Left ventricle myocardium inferior (tissue), 1 donor: Measurements from ENCODE around the gene TDO2. TPM values are rescaled to one million over a fixed set of nuclear protein-coding genes. Genes with fewer than 3 reads are reported as not detected.

Experiments
- DNase-seq: peaks from one replicate; pipeline ENCODE4 v3.0.0-alpha.2; 2020
- H3K27ac ChIP-seq: fragments of 200-600 bp; replicated peaks from 2 replicates; pipeline ENCODE4 v1.8.0; 2021
- H3K27me3 ChIP-seq: fragments of 200-600 bp; 2 replicates; pipeline ENCODE4 v1.8.0; 2021; ENCODE audit warnings: low read depth
- H3K36me3 ChIP-seq: fragments of 200-600 bp; 2 replicates; pipeline ENCODE4 v1.8.0; 2021
- H3K4me1 ChIP-seq: fragments of 200-600 bp; 2 replicates; pipeline ENCODE4 v1.8.0; 2021
- H3K4me3 ChIP-seq: fragments of 200-600 bp; 2 replicates; pipeline ENCODE4 v1.8.0; 2021; ENCODE audit warnings: mild to moderate bottlenecking, moderate library complexity
- H3K9me3 ChIP-seq: fragments of 200-600 bp; replicated peaks from 2 replicates; pipeline ENCODE4 v1.8.0; 2021
- intact Hi-C: fragments of 100-400 bp; cut with micrococcal nuclease; formaldehyde crosslinking; loops from one replicate; pipeline ENCODE4 v1.11.0; 2022
- total RNA-seq: library from RNA; stranded (reverse); fragmentation: NEBNext Ultra II Directional; extraction: Animal tissue kit (Norgen Biotek cat#: 25700); gene quantifications from one replicate; pipeline ENCODE4 v1.2.1, GENCODE V29; 2021
- TF ChIP-seq, protein P1 (sequence below): fragments of 200-600 bp; IDR thresholded peaks from 2 replicates; pipeline ENCODE4 v1.8.0; 2021; ENCODE audit warnings: antibody characterized with exemption, mild to moderate bottlenecking, borderline replicate concordance
- donor health status: DM: no; HTN: yes; CAD: no; lungs with severe emphysema.

TDO2 gene
- total RNA-seq, 1 donor from 2014 or later = not detected

DNA sequence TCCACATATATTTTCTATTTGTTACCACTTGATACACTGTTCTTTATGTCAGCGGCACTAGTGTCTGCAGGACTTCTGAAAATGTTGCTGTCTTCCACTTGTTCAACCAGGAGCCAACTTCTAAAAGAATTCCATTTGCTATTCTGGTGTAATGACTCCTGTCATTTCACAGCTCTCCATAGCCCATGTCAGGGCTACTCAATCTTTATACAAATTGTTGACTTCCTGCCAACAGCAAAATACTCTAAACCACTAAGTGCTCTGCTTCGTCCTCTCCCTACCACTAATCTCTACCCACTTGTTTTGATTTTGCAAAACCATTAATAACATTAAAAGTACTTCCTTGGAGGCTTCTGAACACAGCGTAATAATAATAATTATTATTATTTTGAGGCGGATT is 43.0 kb downstream of the TDO2 start:
- Histone ChIP-seq H3K4me1 (no peaks in the 10 kb centered on the region), H3K27ac (no peak overlapping the region), H3K36me3 (no peaks in the 10 kb centered on the region), H3K9me3 (no peaks in the 10 kb centered on the region), H3K27me3 (no peaks in the 10 kb centered on the region), H3K4me3 (no peak overlapping the region)
- DNase-seq = no peak
- intact Hi-C loops = no loop called here
- TF ChIP-seq, protein P1, sequence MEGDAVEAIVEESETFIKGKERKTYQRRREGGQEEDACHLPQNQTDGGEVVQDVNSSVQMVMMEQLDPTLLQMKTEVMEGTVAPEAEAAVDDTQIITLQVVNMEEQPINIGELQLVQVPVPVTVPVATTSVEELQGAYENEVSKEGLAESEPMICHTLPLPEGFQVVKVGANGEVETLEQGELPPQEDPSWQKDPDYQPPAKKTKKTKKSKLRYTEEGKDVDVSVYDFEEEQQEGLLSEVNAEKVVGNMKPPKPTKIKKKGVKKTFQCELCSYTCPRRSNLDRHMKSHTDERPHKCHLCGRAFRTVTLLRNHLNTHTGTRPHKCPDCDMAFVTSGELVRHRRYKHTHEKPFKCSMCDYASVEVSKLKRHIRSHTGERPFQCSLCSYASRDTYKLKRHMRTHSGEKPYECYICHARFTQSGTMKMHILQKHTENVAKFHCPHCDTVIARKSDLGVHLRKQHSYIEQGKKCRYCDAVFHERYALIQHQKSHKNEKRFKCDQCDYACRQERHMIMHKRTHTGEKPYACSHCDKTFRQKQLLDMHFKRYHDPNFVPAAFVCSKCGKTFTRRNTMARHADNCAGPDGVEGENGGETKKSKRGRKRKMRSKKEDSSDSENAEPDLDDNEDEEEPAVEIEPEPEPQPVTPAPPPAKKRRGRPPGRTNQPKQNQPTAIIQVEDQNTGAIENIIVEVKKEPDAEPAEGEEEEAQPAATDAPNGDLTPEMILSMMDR = no peak

DNA sequence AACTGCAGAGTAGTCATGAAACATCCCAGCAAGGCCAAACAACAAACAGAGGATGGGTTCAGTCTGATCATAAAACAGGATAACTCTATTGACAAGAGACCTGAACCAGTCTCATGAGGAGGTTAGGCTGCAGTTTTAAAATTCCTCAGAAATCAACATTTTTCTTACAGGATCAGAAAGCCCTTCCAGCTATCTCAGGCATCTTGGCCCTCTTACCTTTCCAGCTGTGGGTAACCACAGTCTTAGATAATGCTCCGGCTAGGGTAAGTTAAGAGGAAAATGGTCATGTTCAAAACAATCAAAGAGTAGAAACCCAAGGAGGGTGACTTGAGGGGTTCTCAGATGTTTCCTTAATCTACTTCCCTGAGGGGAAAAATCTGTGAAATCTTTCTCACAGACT is 45.0 kb downstream of the TDO2 start:
- Histone ChIP-seq H3K4me3 (no peak overlapping the region), H3K9me3 (no peaks in the 10 kb centered on the region), H3K27ac (no peak overlapping the region), H3K36me3 (no peaks in the 10 kb centered on the region), H3K27me3 (no peaks in the 10 kb centered on the region), H3K4me1 (peaks cover 12% of the 10 kb centered on the region)
- no peak for DNase-seq
- TF ChIP-seq, protein P1 = no peak
- intact Hi-C loops = no loop called here

DNA sequence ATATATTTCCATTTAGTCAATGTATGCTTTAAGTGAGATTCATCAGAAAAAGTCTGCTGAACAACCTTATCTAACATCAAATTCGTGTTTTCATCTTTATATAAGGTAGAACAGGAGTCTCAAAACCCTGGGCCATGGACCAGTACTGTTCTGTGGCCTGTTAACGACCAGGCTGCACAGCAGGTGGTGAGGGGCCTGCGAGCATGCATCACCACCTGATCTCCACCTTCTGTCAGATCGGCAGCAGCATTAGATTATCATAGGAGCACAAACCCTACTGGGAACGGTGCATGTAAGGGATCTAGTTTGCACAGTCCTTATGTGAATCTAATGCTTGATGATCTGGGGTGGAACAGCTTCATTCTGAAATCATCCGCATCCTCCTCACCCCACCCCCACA is 47.0 kb downstream of the TDO2 start:
- Histone ChIP-seq H3K27me3 (no peaks in the 10 kb centered on the region), H3K27ac (no peak overlapping the region), H3K4me1 (peaks cover 20% of the 10 kb centered on the region), H3K9me3 (no peaks in the 10 kb centered on the region), H3K36me3 (no peaks in the 10 kb centered on the region), H3K4me3 (no peak overlapping the region)
- intact Hi-C loops = no loop called here
- DNase-seq = no peak
- TF ChIP-seq, protein P1 = no peak

DNA sequence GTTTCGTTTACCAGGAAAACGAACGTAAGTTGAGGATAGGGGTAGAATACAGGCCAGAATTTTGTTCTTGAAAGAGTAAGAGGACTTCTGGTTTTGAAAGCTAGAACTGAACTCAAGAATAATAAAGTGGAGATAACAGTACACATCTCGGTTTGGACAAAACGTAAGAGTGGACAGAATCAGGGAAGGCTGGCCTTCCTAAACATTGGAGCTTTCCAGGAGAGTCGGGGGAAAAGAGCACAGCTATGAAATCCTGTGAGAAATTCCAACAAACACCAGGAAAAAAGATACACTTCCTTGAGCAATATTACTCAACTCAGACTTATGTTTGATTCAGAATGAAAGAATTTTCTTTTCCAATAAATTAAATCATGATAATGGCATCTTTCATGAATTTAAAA is 49.0 kb downstream of the TDO2 start:
- no peak for DNase-seq
- intact Hi-C loops = loop anchor here (2.0 kb wide), 1 partner anchor 144 kb away; no protein-coding TSS in a partner anchor
- Histone ChIP-seq H3K4me3 (peak overlapping the region; percentile 90), H3K27ac (peak overlapping the region; percentile 99), H3K36me3 (no peaks in the 10 kb centered on the region), H3K9me3 (no peaks in the 10 kb centered on the region), H3K4me1 (peaks cover 20% of the 10 kb centered on the region), H3K27me3 (no peaks in the 10 kb centered on the region)
- TF ChIP-seq, protein P1 = no peak

DNA sequence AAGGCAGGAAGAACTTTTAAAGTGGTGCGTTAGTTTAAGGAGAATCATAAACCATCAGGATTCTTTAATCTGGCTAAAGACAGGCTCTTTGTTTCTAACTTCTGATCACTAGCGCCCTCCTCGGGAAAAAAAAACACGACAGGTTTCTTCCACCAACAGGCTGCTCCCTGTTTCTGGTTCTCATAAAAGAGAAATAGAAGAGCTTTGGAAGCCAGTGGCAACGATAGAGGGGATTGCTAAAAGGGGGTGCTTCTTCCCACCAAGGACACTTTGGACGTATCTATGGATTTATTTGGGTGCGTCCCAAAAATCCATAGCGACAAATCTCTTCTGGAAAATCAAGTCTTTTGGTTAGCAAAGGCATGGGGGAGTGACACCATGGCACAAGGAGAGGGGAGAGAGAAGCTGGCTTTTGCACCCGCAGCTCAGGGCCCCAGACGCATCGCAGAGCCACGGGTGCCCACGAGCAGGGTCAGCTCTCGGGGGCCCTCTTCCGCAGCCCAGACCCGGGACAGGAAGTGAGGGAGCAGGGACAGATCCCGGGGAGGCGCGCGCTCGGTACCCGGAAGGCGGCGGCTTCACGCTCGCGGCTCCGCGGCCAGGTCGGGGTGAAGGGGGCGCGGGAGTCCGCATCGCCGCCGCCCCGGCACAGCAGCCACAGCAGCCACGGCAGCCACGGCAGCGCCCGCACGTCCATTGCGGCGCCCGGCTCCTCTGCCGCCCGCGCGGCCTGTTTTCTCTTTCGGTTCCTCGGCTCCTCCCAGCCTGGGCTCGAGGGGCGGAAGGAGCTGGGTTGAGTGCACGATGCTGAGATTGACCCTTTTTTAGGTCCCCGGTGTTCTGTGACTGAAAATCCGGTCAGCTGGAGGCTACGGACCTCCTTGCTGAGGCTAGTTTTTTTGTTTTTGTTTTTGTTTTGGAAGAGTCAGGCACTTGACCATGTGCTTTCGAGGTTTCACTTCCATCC is 49.9 kb downstream of the TDO2 start, which contains the start of gene CTSO:
TSS of gene CTSO (minus strand) at position 716 of the 967 bp plus-strand sequence. CDS start at position 697, 19 bp downstream.
- DNase-seq = peak; percentile 75
- intact Hi-C loops = loop anchor here (2.0 kb wide), 1 partner anchor 145 kb away; no protein-coding TSS in a partner anchor
- peaks cover 20% of the 10 kb centered on the region for H3K4me1 ChIP-seq

More for the DNA sequence above, 49.9 kb downstream of the TDO2 start, which contains the start of gene CTSO:
- TF ChIP-seq, protein P1 = peak; percentile 72
- Histone ChIP-seq H3K4me3 (peak within 1 kb of the TSS; percentile 90), H3K36me3 (no peaks in the 10 kb centered on the region), H3K27me3 (no peaks in the 10 kb centered on the region), H3K9me3 (no peaks in the 10 kb centered on the region), H3K27ac (peak within 1 kb of the TSS; percentile 99)
